Liver (tissue), 9 donors: Measurements from ENCODE around the gene CPNE4. TPM values are rescaled to one million over a fixed set of nuclear protein-coding genes. Genes with fewer than 3 reads are reported as not detected.

Source experiments
- DNase-seq: peaks from one replicate; pipeline ENCODE4 v3.0.0-alpha.2; 2017; ENCODE audit warnings: low spot score
- H3K27ac ChIP-seq, 2 donors: one replicate each; pipeline ENCODE4 v1.7.0; 2013; ENCODE audit warnings: inconsistent platforms in 2 of 2, low read length in 2 of 2, control low read depth in 1 of 2, low read depth in 1 of 2, mild to moderate bottlenecking in 1 of 2
- H3K27me3 ChIP-seq, 4 donors: one replicate each; pipeline versions ENCODE4 v1.6.1 to v1.7.0; 2013; ENCODE audit warnings: low read length in 3 of 4, inconsistent platforms in 1 of 4, mild to moderate bottlenecking in 1 of 4, moderate library complexity in 1 of 4; ENCODE audit not compliant: control insufficient read depth in 4 of 4, insufficient read depth in 4 of 4
- H3K36me3 ChIP-seq, 4 donors: one replicate each; pipeline versions ENCODE4 v1.6.1 to v1.7.0; 2013; ENCODE audit warnings: low read length in 3 of 4, mild to moderate bottlenecking in 3 of 4, low read depth in 1 of 4, moderate library complexity in 1 of 4; ENCODE audit not compliant: control insufficient read depth in 4 of 4, insufficient read depth in 3 of 4
- H3K4me1 ChIP-seq, 4 donors: one replicate each; pipeline versions ENCODE4 v1.6.1 to v1.7.0; 2013; ENCODE audit warnings: low read length in 3 of 4, mild to moderate bottlenecking in 3 of 4, moderate library complexity in 1 of 4; ENCODE audit not compliant: control insufficient read depth in 4 of 4, insufficient read depth in 4 of 4
- H3K4me3 ChIP-seq, 3 donors: one replicate each; pipeline versions ENCODE4 v1.6.1 to v1.7.0; 2013; ENCODE audit warnings: low read length in 3 of 3, control low read depth in 1 of 3, low read depth in 1 of 3, mild to moderate bottlenecking in 1 of 3
- H3K9ac ChIP-seq, 2 donors: one replicate each; pipeline ENCODE4 v1.7.0; 2013; ENCODE audit warnings: low read length in 2 of 2, mild to moderate bottlenecking in 2 of 2, moderate library complexity in 2 of 2, control low read depth in 1 of 2, low read depth in 1 of 2
- H3K9me3 ChIP-seq, 4 donors: one replicate each; pipeline versions ENCODE4 v1.6.1 to v1.7.0; 2013; ENCODE audit warnings: low read length in 3 of 4; ENCODE audit not compliant: control insufficient read depth in 4 of 4
- EGR1 ChIP-seq, 2 donors: IDR thresholded peaks; 2 replicates each; pipeline ENCODE4 v1.6.1; 2016 to 2018; ENCODE audit warnings: antibody characterized with exemption in 2 of 2, low read depth in 2 of 2
- FOXA1 ChIP-seq: IDR thresholded peaks from 2 replicates; pipeline ENCODE4 v1.6.1; 2016; ENCODE audit warnings: antibody characterized with exemption
- FOXA2 ChIP-seq: IDR thresholded peaks from 2 replicates; pipeline ENCODE4 v1.6.1; 2016; ENCODE audit warnings: antibody characterized with exemption
- GABPA ChIP-seq, 2 donors: IDR thresholded peaks in 1 of 2; conservative IDR thresholded peaks in 1 of 2; 2 replicates each; pipeline ENCODE4 v1.6.1; 2016; ENCODE audit warnings: antibody characterized with exemption in 2 of 2, mild to moderate bottlenecking in 1 of 2, moderate library complexity in 1 of 2
- HNF4A ChIP-seq, 2 donors: conservative IDR thresholded peaks; 2 replicates each; pipeline ENCODE4 v1.6.1; 2016; ENCODE audit warnings: antibody characterized with exemption in 2 of 2, mild to moderate bottlenecking in 2 of 2
- HNF4G ChIP-seq: IDR thresholded peaks from 2 replicates; pipeline ENCODE4 v1.6.1; 2016; ENCODE audit warnings: antibody characterized with exemption
- JUND ChIP-seq, 2 donors: IDR thresholded peaks; 2 replicates each; pipeline ENCODE4 v1.6.1; 2016; ENCODE audit warnings: antibody characterized with exemption in 2 of 2
- NR2F2 ChIP-seq: IDR thresholded peaks from 2 replicates; pipeline ENCODE4 v1.6.1; 2016; ENCODE audit warnings: antibody characterized with exemption
- RAD21 ChIP-seq, 2 donors: IDR thresholded peaks; 2 replicates each; pipeline ENCODE4 v1.6.1; 2016; ENCODE audit warnings: antibody characterized with exemption in 2 of 2, mild to moderate bottlenecking in 2 of 2
- RXRA ChIP-seq, 2 donors: IDR thresholded peaks; 2 replicates each; pipeline ENCODE4 v1.6.1; 2017 to 2018; ENCODE audit warnings: antibody characterized with exemption in 2 of 2, mild to moderate bottlenecking in 1 of 2
- SP1 ChIP-seq: IDR thresholded peaks from 2 replicates; pipeline ENCODE4 v1.6.1; 2018; ENCODE audit warnings: antibody characterized with exemption, mild to moderate bottlenecking
- TAF1 ChIP-seq: conservative IDR thresholded peaks from 2 replicates; pipeline ENCODE4 v1.6.1; 2016; ENCODE audit warnings: antibody characterized with exemption, mild to moderate bottlenecking
- YY1 ChIP-seq: IDR thresholded peaks from 2 replicates; pipeline ENCODE4 v1.6.1; 2016; ENCODE audit warnings: antibody characterized with exemption, mild to moderate bottlenecking
- WGBS: extraction: QIAGEN DNeasy Blood & Tissue Kit; methylation state at CpG from one replicate; pipeline ENCODE4 v1.1.7; 2013; 5-methylcytosine and 5-hydroxymethylcytosine counted together
- polyA plus RNA-seq, 2 donors: library from polyadenylated mRNA; stranded (reverse) in 1 of 2; unstranded in 1 of 2; fragments of 200-250 nt in 1 of 2; fragments of >200 nt in 1 of 2; fragmentation: Nextera tagmentation in 1 of 2; extraction: Ambion mirVana in 1 of 2; gene quantifications; one replicate each; pipeline versions ENCODE4 v1.2.1 to v1.2.3, GENCODE V29; 2013 to 2015
- total RNA-seq, 2 donors: library from RNA; depleted of rRNA; stranded (reverse); fragments of >200 nt; gene quantifications; one replicate each; pipeline ENCODE4 v1.2.3, GENCODE V29; 2014
- TF ChIP-seq, protein P1 (sequence below): IDR thresholded peaks from 2 replicates; pipeline ENCODE4 v1.6.1; 2016; ENCODE audit warnings: antibody characterized with exemption
- TF ChIP-seq, protein P2 (sequence below): IDR thresholded peaks from 2 replicates; pipeline ENCODE4 v1.6.1; 2016; ENCODE audit warnings: antibody characterized with exemption
- TF ChIP-seq, protein P3 (sequence below): fragments of 150-350 bp; IDR thresholded peaks from 2 replicates; pipeline ENCODE4 v1.5.1; 2017; ENCODE audit warnings: improper control_type of control experiment, low read depth, low read length; ENCODE audit not compliant: missing input control
- TF ChIP-seq, protein P4 (sequence below): IDR thresholded peaks from 2 replicates; pipeline ENCODE4 v1.6.1; 2016; ENCODE audit warnings: antibody characterized with exemption
- TF ChIP-seq, protein P5 (sequence below): IDR thresholded peaks from 2 replicates; pipeline ENCODE4 v1.6.1; 2016; ENCODE audit warnings: antibody characterized with exemption, mild to moderate bottlenecking
- donor health status: healthy.
- donor health status: healthy.
- donor health status: healthy.
- donor health status: healthy.
- donor health status: healthy.

CPNE4 gene
- total and polyA plus RNA-seq, 4 donors: under 0.01 to 0.03 TPM; not detected in 2

DNA sequence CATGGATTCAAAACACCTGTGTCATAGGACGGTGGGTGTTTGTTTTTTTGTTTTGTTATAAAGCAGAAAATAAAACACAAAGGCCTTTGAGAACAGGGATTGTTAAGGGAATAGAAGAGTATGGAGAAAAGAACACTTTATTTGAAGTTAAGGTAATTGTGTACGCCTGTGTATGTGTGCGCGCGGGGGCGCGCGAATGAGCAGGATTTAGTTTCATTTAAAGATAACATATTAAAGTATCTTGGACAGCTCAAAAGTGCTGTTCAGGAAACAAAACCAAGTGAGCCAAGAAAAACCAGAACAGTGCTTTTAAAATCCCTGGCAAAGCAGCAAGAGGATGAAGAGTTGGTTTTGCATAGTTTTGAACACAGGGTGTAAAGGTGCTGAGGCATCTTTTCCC lies 1.9 kb downstream of the CPNE4 start:
- H3K4me3 ChIP-seq: no peak overlapping the region
- H3K27ac ChIP-seq: no peak overlapping the region
- no peaks in the 10 kb centered on the region for H3K36me3 ChIP-seq
- no peaks in the 10 kb centered on the region for H3K9me3 ChIP-seq
- peaks cover 4 to 28% (median 10%) of the 10 kb centered on the region in 4 donors for H3K27me3 ChIP-seq
- H3K4me1 ChIP-seq: peaks cover 3 to 7% (median 5%) of the 10 kb centered on the region in 4 donors
- no peak for DNase-seq
- H3K9ac ChIP-seq: no peak overlapping the region
- no peak for TF ChIP-seq TAF1
- TF ChIP-seq RXRA (IDR thresholded peaks at IDR 0.05): no peak
- TF ChIP-seq, protein P1, sequence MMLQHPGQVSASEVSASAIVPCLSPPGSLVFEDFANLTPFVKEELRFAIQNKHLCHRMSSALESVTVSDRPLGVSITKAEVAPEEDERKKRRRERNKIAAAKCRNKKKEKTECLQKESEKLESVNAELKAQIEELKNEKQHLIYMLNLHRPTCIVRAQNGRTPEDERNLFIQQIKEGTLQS: no peak
- no peak for TF ChIP-seq FOXA2
- no peak for TF ChIP-seq SP1
- no peak for TF ChIP-seq RAD21 (IDR thresholded peaks at IDR 0.05)
- no peak for TF ChIP-seq GABPA (IDR thresholded peaks at IDR 0.05 in 1 of 2, conservative IDR thresholded peaks at IDR 0.05 in 1 of 2)
- TF ChIP-seq, protein P2, sequence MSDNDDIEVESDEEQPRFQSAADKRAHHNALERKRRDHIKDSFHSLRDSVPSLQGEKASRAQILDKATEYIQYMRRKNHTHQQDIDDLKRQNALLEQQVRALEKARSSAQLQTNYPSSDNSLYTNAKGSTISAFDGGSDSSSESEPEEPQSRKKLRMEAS: no peak
- TF ChIP-seq NR2F2: no peak
- TF ChIP-seq, protein P3, sequence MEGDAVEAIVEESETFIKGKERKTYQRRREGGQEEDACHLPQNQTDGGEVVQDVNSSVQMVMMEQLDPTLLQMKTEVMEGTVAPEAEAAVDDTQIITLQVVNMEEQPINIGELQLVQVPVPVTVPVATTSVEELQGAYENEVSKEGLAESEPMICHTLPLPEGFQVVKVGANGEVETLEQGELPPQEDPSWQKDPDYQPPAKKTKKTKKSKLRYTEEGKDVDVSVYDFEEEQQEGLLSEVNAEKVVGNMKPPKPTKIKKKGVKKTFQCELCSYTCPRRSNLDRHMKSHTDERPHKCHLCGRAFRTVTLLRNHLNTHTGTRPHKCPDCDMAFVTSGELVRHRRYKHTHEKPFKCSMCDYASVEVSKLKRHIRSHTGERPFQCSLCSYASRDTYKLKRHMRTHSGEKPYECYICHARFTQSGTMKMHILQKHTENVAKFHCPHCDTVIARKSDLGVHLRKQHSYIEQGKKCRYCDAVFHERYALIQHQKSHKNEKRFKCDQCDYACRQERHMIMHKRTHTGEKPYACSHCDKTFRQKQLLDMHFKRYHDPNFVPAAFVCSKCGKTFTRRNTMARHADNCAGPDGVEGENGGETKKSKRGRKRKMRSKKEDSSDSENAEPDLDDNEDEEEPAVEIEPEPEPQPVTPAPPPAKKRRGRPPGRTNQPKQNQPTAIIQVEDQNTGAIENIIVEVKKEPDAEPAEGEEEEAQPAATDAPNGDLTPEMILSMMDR: no peak
- TF ChIP-seq FOXA1: no peak
- TF ChIP-seq, protein P4, sequence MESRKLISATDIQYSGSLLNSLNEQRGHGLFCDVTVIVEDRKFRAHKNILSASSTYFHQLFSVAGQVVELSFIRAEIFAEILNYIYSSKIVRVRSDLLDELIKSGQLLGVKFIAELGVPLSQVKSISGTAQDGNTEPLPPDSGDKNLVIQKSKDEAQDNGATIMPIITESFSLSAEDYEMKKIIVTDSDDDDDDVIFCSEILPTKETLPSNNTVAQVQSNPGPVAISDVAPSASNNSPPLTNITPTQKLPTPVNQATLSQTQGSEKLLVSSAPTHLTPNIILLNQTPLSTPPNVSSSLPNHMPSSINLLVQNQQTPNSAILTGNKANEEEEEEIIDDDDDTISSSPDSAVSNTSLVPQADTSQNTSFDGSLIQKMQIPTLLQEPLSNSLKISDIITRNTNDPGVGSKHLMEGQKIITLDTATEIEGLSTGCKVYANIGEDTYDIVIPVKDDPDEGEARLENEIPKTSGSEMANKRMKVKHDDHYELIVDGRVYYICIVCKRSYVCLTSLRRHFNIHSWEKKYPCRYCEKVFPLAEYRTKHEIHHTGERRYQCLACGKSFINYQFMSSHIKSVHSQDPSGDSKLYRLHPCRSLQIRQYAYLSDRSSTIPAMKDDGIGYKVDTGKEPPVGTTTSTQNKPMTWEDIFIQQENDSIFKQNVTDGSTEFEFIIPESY: no peak
- no peak for TF ChIP-seq JUND (IDR thresholded peaks at IDR 0.05)
- no peak for TF ChIP-seq EGR1 (IDR thresholded peaks at IDR 0.05; ENCODE audit: low read depth in 2 of 2)
- TF ChIP-seq, protein P5, sequence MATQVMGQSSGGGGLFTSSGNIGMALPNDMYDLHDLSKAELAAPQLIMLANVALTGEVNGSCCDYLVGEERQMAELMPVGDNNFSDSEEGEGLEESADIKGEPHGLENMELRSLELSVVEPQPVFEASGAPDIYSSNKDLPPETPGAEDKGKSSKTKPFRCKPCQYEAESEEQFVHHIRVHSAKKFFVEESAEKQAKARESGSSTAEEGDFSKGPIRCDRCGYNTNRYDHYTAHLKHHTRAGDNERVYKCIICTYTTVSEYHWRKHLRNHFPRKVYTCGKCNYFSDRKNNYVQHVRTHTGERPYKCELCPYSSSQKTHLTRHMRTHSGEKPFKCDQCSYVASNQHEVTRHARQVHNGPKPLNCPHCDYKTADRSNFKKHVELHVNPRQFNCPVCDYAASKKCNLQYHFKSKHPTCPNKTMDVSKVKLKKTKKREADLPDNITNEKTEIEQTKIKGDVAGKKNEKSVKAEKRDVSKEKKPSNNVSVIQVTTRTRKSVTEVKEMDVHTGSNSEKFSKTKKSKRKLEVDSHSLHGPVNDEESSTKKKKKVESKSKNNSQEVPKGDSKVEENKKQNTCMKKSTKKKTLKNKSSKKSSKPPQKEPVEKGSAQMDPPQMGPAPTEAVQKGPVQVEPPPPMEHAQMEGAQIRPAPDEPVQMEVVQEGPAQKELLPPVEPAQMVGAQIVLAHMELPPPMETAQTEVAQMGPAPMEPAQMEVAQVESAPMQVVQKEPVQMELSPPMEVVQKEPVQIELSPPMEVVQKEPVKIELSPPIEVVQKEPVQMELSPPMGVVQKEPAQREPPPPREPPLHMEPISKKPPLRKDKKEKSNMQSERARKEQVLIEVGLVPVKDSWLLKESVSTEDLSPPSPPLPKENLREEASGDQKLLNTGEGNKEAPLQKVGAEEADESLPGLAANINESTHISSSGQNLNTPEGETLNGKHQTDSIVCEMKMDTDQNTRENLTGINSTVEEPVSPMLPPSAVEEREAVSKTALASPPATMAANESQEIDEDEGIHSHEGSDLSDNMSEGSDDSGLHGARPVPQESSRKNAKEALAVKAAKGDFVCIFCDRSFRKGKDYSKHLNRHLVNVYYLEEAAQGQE: no peak
- no peak for TF ChIP-seq YY1
- no peak for TF ChIP-seq HNF4A (conservative IDR thresholded peaks at IDR 0.05)
- no peak for TF ChIP-seq HNF4G
- WGBS: 82% methylated on average over 8 of the region's 8 CpGs
